GM12864 (cell line): ENCODE data around the gene SUGP2.

Source experiments
- DNase-seq: peaks from one replicate; pipeline ENCODE4 v3.0.0-alpha.2; 2011; ENCODE audit warnings: low read depth
- H3K4me3 ChIP-seq: 2 replicates; pipeline ENCODE4 v1.5.1; 2011; ENCODE audit warnings: mild to moderate bottlenecking, low read depth, low read length, control low read depth
- CTCF ChIP-seq: IDR thresholded peaks from 2 replicates; pipeline ENCODE4 v1.5.1; 2011; ENCODE audit warnings: low read depth, mild to moderate bottlenecking, moderate library complexity, low read length, control low read depth, inconsistent platforms; ENCODE audit errors: missing control alignments

The SUGP2 gene

GRCh38 chr19:18941628-18942354 is 91.5 kb downstream of the SUGP2 start:
- no peak for TF ChIP-seq CTCF
- no peak overlapping the region for H3K4me3 ChIP-seq
- no peak for DNase-seq
